GM04504 (cell line): ENCODE data around the gene CPXM1.
"Not testable (repeated sequence)": the region's sequence is repeated elsewhere in the genome, so short reads cannot be mapped to it uniquely, and the experiment has no call there.

Experiments
- DNase-seq: peaks from one replicate; pipeline ENCODE4 v3.0.0-alpha.2; 2012; ENCODE audit warnings: low read depth

CPXM1 gene

GRCh38 chr20:2820896-2821869 lies 20.8 kb upstream of the CPXM1 start:
- DNase-seq: no peak

GRCh38 chr20:2820084-2820895 lies 19.9 kb upstream of the CPXM1 start:
- no peak for DNase-seq

GRCh38 chr20:2817891-2818595 lies 17.6 kb upstream of the CPXM1 start:
- DNase-seq: no peak

- no peak for DNase-seq
Measured at GRCh38 chr20:2817341-2817726, 16.9 kb upstream of the CPXM1 start.

- no peak for DNase-seq
Measured at GRCh38 chr20:2816583-2817340, 16.3 kb upstream of the CPXM1 start.

- DNase-seq: no peak
Measured at GRCh38 chr20:2816030-2816582, 15.7 kb upstream of the CPXM1 start, which contains the start of gene TMEM239. TSS of gene TMEM239 (plus strand) at chr20:2816364. CDS start at chr20:2816555, 191 bp downstream.

- no peak for DNase-seq
Measured at GRCh38 chr20:2815242-2815900, 14.9 kb upstream of the CPXM1 start.

GRCh38 chr20:2814587-2815051 lies 14.2 kb upstream of the CPXM1 start, which contains the start of gene C20orf141:
TSS of gene C20orf141 (plus strand) at chr20:2814987. CDS start at chr20:2815185, 198 bp downstream.
- DNase-seq: peak; percentile 99

- DNase-seq: no peak
Measured at GRCh38 chr20:2814076-2814475, 13.6 kb upstream of the CPXM1 start.

GRCh38 chr20:2812189-2812588 lies 11.8 kb upstream of the CPXM1 start:
- no peak for DNase-seq

GRCh38 chr20:2809690-2810089 lies 9.3 kb upstream of the CPXM1 start:
- DNase-seq: no peak

- not testable (repeated sequence) for DNase-seq
Measured at GRCh38 chr20:2807929-2808328, 7.5 kb upstream of the CPXM1 start.

GRCh38 chr20:2807019-2807418 lies 6.6 kb upstream of the CPXM1 start:
- no peak for DNase-seq

- DNase-seq: no peak
Measured at GRCh38 chr20:2806351-2806701, 5.9 kb upstream of the CPXM1 start.

GRCh38 chr20:2805689-2806350 lies 5.4 kb upstream of the CPXM1 start:
- no peak for DNase-seq

- no peak for DNase-seq
Measured at GRCh38 chr20:2804852-2805688, 4.6 kb upstream of the CPXM1 start.

GRCh38 chr20:2804041-2804828 lies 3.8 kb upstream of the CPXM1 start:
- no peak for DNase-seq

- no peak for DNase-seq
Measured at GRCh38 chr20:2801286-2801728, 880 bp upstream of the CPXM1 start.
